SK-N-SH (cell line): Measurements from ENCODE around the gene UPP1.

Experiments
- ELF1 ChIP-seq: IDR thresholded peaks from 2 replicates; pipeline ENCODE4 v1.4.0; 2012
- PBX3 ChIP-seq: IDR thresholded peaks from 2 replicates; pipeline ENCODE4; 2012
- POLR2AphosphoS5 ChIP-seq: IDR thresholded peaks from 2 replicates; pipeline ENCODE4 v1.6.1; 2012; ENCODE audit warnings: low read depth, low read length
- SIN3A ChIP-seq: IDR thresholded peaks from 2 replicates; pipeline ENCODE4 v1.6.1; 2012; ENCODE audit warnings: low read depth, mild to moderate bottlenecking, low read length, moderate library complexity, borderline replicate concordance
- TEAD4 ChIP-seq: IDR thresholded peaks from 2 replicates; pipeline ENCODE4 v1.4.0; 2012; ENCODE audit warnings: mild to moderate bottlenecking, borderline replicate concordance; ENCODE audit not compliant: insufficient read depth
- USF2 ChIP-seq: fragments of 150-350 bp; IDR thresholded peaks from 2 replicates; pipeline ENCODE4 v1.6.1; 2017; ENCODE audit warnings: antibody characterized with exemption, low read length, low read depth, borderline replicate concordance
- TF ChIP-seq, protein P1 (sequence below): IDR thresholded peaks from 2 replicates; pipeline ENCODE4 v1.6.1; 2012; ENCODE audit warnings: mild to moderate bottlenecking, low read depth, low read length, moderate library complexity

GRCh38 chr7:48098846-48099245 lies 9.8 kb downstream of the UPP1 start:
- no peak for TF ChIP-seq SIN3A
- TF ChIP-seq ELF1, result no peak
- TF ChIP-seq PBX3, result no peak
- TF ChIP-seq POLR2AphosphoS5, result no peak
- TF ChIP-seq TEAD4, result no peak
- TF ChIP-seq, protein P1, sequence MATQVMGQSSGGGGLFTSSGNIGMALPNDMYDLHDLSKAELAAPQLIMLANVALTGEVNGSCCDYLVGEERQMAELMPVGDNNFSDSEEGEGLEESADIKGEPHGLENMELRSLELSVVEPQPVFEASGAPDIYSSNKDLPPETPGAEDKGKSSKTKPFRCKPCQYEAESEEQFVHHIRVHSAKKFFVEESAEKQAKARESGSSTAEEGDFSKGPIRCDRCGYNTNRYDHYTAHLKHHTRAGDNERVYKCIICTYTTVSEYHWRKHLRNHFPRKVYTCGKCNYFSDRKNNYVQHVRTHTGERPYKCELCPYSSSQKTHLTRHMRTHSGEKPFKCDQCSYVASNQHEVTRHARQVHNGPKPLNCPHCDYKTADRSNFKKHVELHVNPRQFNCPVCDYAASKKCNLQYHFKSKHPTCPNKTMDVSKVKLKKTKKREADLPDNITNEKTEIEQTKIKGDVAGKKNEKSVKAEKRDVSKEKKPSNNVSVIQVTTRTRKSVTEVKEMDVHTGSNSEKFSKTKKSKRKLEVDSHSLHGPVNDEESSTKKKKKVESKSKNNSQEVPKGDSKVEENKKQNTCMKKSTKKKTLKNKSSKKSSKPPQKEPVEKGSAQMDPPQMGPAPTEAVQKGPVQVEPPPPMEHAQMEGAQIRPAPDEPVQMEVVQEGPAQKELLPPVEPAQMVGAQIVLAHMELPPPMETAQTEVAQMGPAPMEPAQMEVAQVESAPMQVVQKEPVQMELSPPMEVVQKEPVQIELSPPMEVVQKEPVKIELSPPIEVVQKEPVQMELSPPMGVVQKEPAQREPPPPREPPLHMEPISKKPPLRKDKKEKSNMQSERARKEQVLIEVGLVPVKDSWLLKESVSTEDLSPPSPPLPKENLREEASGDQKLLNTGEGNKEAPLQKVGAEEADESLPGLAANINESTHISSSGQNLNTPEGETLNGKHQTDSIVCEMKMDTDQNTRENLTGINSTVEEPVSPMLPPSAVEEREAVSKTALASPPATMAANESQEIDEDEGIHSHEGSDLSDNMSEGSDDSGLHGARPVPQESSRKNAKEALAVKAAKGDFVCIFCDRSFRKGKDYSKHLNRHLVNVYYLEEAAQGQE, result no peak
- TF ChIP-seq USF2, result no peak
